ENCODE measurements around the gene GTF2B. TPM values are rescaled to one million over a fixed set of nuclear protein-coding genes. Genes with fewer than 3 reads are reported as not detected.

GTF2B gene
- total and polyA plus RNA-seq, 2 of the 4 experiments (the other 2 are of a cell fraction), result 32.0 to 41.0 TPM

- Histone ChIP-seq H3K18ac (ENCODE audit: low read depth, low read length) (no peak overlapping the region), H3K4ac (ENCODE audit: low read depth, low read length) (no peak overlapping the region), H3K79me1 (ENCODE audit: low read depth in 1 of 2, low read length in 2 of 2) (no peaks in the 10 kb centered on the region), H3K23ac (ENCODE audit: low read depth, low read length) (no peak overlapping the region; the same call in 1 of the 2 replicates), H3K36me3 (ENCODE audit: control insufficient read depth, insufficient read depth, low read length) (peaks cover 6% of the 10 kb centered on the region), H4K91ac (ENCODE audit: insufficient read depth, low read depth, low read length) (no peak overlapping the region), H3K9ac (ENCODE audit: low read depth, low read length) (no peak overlapping the region), H3K4me1 (ENCODE audit: control insufficient read depth, insufficient read depth, low read length) (no peaks in the 10 kb centered on the region), H2AK9ac (replicated peaks; ENCODE audit: low read depth, low read length, poor library complexity) (no peak overlapping the region), H3K27me3 (ENCODE audit: control insufficient read depth, insufficient read depth, low read length) (no peaks in the 10 kb centered on the region), H3K9me1 (ENCODE audit: insufficient read depth, low read length) (no peaks in the 10 kb centered on the region; the same call in 1 of the 2 replicates), H2AK5ac (ENCODE audit: low read depth, low read length) (no peak overlapping the region), H3K14ac (replicated peaks; ENCODE audit: low read depth, low read length) (no peak overlapping the region; the same call in 1 of the 2 replicates), H2BK20ac (ENCODE audit: low read depth, low read length) (no peak overlapping the region), H2AFZ (replicated peaks; ENCODE audit: low read length, poor library complexity) (no peak overlapping the region), H3K9me3 (ENCODE audit: control insufficient read depth, insufficient read depth, low read length) (no peaks in the 10 kb centered on the region), H4K5ac (ENCODE audit: low read depth, low read length) (no peak overlapping the region), H3K56ac (ENCODE audit: extremely low read depth, insufficient read depth, low read length) (no peak overlapping the region), H3K4me2 (ENCODE audit: low read depth, low read length) (no peak overlapping the region), H4K8ac (ENCODE audit: low read depth in 2 of 2, low read length in 2 of 2) (no peak overlapping the region), H2BK15ac (ENCODE audit: low read depth, low read length) (no peak overlapping the region), H4K20me1 (ENCODE audit: insufficient read depth, low read length) (no peaks in the 10 kb centered on the region), H3K27ac (ENCODE audit: insufficient read depth, low read length) (no peak overlapping the region), H2BK5ac (ENCODE audit: low read depth, low read length, poor library complexity, severe bottlenecking) (no peak overlapping the region), H3K4me3 (ENCODE audit: insufficient read depth, low read depth, low read length) (no peak overlapping the region), H2BK120ac (ENCODE audit: low read depth, low read length) (no peak overlapping the region)
- in situ Hi-C loops (cut with MboI; ENCODE audit: low sequenced_read_pairs) (no loop called here), dilution Hi-C loops (cut with HindIII; ENCODE audit: low sequenced_read_pairs, unreplicated experiment) (no loop called here), intact Hi-C loops (cut with micrococcal nuclease) (no loop called here)
- TF ChIP-seq MAZ (IDR thresholded peaks at IDR 0.05; ENCODE audit: borderline replicate concordance, low read depth, low read length) (no peak), RFX5 (IDR thresholded peaks at IDR 0.05; ENCODE audit: low read depth, low read length) (no peak), SMC3 (IDR thresholded peaks at IDR 0.05; ENCODE audit: low read depth, low read length) (no peak), USF2 (IDR thresholded peaks at IDR 0.05; ENCODE audit: low read depth, low read length) (no peak), BHLHE40 (IDR thresholded peaks at IDR 0.05; ENCODE audit: low read depth, low read length) (no peak), CTCF (conservative IDR thresholded peaks at IDR 0.05; ENCODE audit: low read depth, low read length) (no peak)
- CTCF ChIA-PET, result no interaction called here
- ATAC-seq (ENCODE audit: low read depth), result no peak
- BruUV-seq (replicated peaks), result no TSS peak
- POLR2A ChIA-PET (ENCODE audit: unreplicated experiment), result no interaction called here
- DNase-seq, result no peak
- no CpG with 5 or more reads among the region's 1 CpG for WGBS, 2 experiments (ENCODE audit: extremely low coverage in 2 of 2, insufficient read length in 1 of 2)
Observed at GRCh38 chr1:88847643-88848042, 43.7 kb downstream of the GTF2B start.

Data from IMR-90 (cell line).